CD4-positive, alpha-beta T cell treated with Interleukin-15 for 4 hours (primary cell): ENCODE measurements around the gene IKZF2.

Source experiments
- DNase-seq: peaks from one replicate; pipeline ENCODE4 v3.0.0-alpha.2; 2020; ENCODE audit warnings: low spot score

IKZF2 gene

DNA sequence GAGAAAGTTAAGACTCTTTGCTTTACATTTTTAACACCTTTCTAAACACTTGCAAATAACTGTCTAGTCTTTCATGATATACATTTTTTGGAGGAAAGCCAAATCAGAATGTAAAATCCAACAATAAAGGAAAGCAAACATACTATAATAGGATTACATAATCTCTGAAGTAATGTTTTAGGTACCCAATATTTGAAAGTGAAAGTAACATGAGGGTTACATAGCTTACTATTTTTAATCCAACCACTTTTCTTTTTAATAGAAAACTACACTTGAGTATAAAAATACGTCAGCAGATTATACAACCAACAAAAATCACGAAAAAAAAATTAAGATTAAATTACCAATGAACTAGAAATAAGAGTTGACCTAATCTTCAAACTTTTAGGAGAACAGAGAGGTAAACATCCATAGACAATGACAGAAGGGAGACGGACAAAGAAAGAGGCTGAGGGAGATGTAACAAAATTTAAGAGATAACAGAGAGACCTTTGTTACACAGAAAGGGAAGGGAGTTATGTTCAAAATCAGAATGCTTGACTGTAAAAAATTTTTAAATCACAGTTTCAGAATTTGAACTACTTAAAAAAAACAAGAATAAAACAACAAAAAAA lies 150.0 kb downstream of the IKZF2 start:
- DNase-seq = no peak

DNA sequence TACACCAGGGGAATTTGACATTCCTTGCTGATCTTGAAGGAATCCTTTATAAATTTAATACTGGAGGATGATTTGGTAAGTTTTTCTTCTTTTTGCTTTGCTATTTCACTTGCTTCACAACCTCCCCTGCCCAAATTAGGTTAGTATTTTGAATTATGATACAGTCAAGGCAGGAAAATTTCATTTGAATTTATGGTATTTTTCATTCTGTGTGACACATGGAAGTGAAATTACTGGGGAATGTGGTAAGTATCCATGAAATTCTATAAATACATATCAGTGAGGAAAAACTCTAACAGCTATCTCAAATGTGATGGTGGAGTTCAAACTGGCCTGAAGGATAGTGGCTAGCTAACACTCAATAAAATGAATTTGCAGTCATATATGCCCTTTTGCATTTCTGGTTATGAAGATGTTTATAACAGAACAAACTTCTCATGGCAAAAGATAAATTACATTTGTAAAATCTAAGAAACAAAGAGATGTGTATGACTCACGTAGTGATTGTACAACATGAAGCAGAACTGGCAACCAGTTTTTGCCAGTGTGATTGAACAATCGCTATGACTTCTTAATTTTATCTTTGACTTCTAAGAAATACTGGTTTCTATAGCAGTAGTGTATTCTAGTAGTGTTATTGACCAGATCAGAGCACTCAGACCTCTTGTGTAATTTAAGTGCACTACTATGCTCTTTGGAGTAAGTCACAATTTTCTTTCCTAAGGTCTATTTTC lies 152.6 kb downstream of the IKZF2 start:
- no peak for DNase-seq

DNA sequence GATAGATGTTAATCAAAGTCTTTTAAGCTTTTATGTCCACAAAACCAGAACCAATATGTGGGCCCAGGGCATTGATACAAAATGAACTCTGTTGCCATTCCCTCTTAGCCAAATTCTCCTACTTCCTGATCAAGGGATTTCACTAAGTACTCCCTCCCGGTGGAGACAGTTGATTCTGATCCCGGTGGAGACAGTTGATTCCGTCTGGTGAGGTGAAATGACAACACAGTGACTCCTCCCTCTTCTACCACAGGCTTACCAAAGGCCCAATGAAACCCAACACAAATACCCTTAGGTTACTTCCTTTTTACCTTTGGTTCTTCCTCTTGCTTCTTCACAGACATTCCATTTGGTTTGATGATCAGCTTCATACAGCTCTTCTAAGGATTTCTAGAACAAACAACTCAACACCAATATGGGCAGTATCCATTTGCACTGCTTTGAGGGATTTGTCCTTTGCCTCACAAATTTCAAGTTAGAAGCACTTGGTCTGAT lies 153.8 kb downstream of the IKZF2 start:
- no peak for DNase-seq

DNA sequence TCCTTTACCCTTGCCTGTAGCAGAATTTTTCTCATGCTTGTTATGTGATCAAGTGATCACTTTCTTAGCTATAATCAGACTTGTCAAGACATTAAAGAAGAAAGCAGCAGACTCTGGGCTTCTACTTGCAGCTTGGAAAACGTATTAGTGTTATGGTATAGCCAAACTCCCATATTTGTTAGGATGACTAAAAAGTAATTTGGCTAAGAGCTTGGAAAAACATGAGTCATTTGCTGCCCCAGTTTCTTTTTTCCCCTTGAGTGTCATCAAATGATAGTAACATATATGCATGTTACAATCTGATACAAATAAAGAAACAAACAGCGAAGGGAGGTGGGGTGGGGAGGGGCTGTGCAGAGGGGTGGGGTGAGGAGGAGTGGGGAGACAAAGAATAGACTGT lies 155.5 kb downstream of the IKZF2 start:
- no peak for DNase-seq

DNA sequence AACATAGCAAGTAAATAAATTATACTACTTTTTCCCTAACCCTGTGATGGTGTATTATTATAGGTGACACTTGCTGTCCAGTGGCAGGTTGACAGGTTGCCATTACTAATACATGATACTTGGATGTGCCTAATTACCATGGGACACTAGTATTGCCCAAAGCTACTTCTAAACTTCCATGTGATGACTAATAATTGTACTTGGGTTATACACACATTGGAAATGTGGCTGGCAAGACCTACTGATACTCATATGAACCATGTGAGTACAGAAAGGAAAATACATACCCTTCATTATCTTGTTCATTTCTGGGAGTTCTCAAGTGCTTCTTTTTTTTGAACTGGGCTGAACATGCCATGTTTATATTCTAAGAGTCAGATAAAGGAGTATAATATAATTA lies 156.4 kb downstream of the IKZF2 start:
- no peak for DNase-seq

DNA sequence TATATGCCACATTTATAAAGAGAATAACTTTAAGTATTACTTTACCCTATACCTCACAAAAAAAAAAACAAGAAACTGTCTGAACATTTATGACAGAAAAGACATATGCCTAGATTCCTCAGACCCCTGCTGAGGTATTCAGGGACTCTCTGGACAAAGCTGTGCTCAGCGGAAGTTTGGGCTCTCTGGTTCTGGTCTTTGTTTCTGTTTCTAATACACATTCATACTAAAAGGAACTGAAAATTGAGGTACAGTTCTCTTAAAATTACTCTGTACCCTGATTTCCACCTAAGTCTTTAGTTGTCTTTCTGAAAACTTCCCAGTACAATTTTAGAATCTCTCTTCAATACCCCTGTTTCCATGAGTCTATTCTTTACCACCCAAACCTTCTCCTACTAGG lies 160.3 kb downstream of the IKZF2 start:
- no peak for DNase-seq

DNA sequence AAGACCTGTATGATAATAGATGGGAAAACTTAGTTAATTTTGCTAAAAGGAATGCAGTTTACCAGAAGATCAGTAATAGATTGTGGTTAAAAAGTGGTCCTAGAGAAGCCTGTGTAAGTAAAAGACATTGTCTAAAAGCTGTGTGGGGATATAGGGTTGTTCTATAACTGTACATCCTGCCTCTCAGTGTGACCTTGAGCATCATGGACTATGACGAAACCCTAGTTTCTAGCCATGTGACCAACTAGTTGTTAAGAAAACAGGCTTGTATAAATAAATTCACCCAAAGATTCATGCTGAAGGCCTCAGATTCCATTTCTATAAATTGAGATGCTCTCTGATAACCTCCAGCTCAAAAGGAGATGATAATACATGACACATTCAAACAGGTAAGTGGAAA lies 160.7 kb downstream of the IKZF2 start:
- no peak for DNase-seq

DNA sequence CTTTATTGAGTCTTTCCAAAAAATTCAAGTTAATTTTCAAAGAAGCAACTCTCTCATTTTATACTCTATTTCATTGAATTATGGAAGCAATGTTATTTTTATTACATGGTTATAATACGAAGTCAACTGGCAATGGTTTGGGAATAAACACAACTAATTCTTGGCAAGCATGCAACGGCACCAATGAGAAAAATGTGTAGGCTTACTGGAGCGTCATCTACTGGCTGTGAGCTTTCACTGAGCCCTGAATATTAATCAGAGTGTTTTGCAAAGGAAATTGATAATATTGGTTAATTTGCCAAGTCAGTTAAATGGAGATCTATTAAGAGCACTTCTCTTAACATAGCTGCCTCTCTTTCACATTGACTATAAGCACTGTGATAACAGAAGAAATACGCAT lies 163.9 kb downstream of the IKZF2 start:
- DNase-seq = no peak

DNA sequence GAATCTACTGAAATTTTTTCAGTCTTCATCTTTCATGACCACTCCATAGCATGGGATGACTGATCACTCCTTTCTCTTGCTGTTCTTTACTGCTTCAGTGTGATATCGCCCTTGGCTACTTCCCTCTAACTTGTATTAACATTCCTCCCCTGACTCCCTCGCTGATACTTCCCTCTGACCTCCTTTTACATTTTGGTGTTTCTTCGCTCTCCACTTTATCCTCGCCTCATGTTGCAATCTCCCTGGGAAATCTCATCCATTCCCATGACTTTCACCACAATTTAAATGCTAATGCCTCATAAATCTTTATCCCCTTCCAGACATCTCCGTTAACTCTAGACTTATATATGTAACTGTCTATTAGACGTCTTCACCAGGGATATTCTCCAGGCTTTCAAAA lies 167.3 kb downstream of the IKZF2 start:
- DNase-seq = no peak

DNA sequence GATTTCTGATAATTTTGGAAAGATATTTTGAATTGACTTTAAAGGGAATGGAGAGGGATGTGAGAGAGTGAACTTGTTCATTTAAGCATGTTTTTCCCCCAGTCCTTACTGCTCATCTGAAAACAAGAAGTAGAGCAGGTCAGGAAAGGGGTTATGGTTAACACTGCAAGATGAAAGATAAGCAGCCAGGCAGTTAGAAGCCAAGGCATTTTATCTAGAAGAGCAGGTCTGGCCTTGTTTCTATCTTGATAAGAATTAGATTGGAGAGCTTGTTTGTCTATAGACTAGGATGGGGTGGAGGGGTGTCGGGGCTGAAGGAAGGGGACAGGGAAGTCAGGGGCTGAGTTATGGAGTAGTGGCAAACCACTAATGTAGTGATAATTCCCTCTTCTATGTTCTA lies 171.6 kb downstream of the IKZF2 start:
- no peak for DNase-seq

DNA sequence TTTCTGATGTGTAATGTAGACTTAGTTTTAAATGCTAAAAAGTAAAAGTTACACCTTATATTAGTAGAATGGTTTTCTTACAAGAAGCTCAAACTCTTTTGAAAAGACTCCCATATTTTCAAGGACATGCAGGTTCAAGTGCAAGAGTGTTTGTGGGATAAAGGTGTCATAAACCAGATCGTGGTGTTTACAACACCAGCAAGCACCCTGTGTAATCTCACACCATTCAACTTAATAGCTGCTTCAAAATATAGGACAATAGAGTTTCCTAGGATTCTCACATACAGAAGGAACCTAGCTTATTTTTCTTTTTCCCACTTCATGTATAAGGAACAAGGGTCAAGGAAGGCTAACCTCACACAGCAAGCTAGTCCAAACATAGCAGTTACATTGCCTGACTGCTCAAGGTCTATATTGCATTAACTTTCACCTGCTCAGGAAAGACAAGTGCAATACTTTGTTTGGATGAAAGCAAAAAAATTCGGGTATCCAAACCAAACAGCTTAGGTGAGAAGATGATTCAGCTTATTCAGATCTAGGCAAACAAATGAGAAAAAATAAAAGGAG lies 172.3 kb downstream of the IKZF2 start:
- no peak for DNase-seq

DNA sequence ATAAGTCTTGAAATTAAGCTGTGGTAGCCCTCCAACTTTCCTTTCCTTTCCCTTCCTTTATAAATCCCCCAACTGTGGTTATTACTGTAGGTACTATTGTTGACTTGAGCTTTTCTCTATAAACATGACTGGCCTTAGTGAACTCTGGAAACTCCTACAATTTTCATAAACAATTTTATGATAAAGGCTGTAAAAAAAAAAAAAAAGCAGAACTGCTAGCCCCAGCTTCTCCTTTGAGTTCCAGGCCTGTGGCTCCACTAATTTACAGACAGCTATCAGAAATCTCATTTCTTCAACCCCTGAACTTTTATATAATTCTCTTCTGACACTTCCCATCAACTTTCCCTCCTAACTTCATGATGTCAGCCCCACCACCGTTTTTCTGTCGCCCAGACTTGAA lies 174.3 kb downstream of the IKZF2 start:
- DNase-seq = no peak

DNA sequence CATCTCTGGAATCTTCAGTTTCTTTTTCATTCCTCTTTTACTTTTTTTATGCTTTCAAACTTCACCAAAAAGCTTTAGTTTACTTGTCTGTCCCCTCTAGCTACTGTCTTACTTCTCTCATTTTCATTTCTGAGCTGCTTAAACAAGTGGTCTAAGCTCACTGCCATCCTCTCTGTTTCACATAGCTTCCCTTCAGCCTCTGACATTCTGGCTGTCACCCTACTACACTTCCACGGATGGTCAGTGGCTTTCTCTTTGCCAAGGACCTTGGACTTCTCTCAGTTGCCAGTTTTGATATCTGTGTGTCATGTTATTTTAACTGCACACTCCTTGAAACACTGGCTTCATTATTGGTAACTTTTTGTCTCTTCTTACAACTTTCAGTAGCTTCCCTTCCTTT lies 176.1 kb downstream of the IKZF2 start:
- DNase-seq = no peak

DNA sequence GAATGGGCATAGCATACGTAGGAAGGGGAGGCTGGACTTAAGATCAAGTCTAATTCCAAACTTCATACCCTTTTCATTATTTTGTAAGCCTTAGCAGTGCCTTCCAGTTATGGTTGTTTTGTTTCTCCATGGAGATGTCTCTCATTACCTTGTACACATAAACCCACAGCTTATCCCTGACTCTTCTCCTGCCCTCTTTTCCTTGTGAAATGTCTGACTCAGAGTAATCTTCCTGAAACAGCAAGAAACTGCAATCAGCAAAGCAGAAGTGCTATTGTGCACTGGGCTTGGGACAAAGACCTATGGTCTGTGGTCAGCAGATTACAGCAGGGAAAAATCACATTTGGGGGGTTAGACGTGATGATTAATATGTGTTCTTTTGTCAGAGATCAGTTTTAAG lies 176.7 kb downstream of the IKZF2 start:
- no peak for DNase-seq

DNA sequence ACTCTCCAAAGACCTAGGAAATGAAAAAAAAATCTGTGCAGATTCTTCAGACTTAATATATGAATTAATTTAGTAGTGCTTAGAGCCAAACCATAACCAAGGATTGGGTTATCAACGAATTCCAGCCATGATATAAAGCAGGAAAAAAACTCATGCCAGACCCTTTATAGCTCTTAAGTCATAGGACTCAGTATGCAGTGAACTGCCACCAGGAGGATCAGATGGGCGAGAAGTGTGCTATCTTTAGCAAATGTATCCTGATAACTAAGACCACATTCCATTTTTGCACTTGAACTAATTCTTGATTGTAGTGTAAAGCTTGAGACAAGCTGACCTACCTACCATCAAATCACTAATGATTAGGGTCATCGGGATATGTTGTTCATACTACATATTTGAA lies 178.1 kb downstream of the IKZF2 start:
- DNase-seq = no peak

DNA sequence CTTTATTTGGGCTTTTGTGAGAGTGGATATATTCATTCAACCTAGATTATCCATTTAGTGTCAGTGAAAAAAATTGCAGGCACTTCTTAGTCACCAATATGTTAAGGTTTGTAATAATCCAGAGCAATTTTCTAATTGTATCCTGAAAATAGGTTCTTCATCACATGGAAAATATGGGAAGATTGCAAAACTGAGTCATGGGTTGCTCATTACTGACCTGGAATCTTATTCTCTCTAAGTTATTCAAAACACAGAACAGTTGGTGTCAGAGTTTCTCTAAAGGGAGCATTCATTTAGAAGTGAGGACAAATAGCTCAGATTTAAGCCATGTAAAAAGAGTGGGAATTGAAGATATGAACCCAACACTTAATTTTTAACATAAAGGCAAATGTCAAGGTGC lies 181.3 kb downstream of the IKZF2 start:
- DNase-seq = no peak

DNA sequence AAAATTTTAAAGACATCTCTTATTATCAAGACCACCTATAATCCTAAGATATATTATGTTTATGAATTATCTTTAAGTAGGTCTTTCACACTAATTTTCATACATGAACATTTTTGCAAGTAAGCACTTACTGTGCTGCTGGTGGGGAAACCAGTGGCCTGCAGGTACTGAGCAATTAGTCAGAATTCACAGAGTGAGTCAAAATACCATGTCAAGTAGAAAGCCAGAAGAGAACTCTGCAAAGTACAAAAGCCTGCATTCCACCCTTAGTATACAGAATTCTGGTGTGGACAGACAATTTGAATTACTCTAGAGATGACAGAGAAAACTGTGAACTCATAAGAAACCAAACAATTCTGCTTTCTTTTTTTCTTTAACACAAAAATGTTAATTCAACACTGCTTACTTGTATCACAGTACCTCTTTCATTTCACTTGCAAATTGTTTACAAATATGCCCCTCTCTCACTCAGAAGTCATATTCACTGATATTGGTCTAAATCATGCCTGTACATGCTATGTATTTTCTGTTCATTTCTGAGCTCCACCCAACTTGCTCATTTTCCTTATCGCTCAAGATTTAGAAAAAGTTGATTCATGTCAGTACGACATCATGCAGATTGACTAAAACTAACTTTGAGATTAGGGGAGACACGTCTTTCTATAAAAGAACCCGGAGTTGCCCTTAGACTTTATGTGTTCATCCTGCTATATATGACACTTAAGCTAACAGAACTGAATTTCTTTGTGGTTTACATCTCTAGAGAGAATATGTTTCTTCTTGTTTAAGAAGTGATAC lies 182.9 kb downstream of the IKZF2 start:
- DNase-seq = peak; percentile 4

DNA sequence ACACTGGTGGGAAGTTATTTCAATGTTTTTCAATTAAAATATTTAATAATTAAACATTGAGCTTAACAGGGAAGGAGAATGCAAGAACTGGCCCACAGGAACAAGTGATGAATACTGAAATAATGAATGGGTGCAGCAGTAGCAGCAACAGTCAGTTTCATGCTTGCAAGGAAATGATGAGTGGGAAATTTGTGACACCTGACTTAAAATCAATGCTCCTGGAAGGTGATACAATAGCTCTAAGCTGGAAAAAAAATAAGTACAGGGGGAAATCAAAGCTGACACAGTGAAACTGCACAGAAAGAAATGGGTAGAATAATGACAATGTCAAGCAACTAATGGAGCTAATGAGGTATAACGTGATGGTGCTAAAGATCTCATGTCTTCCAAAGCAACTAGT lies 184.5 kb downstream of the IKZF2 start:
- no peak for DNase-seq

DNA sequence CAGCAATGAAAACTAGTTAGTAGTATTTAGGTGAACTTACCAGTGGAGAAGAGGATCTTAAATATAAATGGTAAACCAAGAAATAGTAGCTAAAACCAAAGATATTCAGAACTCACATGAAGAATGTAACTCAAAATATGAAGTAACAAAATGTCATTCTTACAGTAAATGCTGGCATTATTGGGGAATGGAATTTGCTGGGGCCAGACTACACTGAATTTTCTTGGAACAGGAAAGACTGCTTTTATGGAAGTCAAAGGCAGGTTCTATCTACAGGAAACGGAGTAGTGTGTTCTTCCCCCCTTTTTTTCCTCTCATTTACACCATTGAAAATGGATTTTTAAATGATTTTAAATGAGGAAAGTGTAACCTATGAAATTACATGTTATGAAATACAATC lies 188.7 kb downstream of the IKZF2 start:
- no peak for DNase-seq

DNA sequence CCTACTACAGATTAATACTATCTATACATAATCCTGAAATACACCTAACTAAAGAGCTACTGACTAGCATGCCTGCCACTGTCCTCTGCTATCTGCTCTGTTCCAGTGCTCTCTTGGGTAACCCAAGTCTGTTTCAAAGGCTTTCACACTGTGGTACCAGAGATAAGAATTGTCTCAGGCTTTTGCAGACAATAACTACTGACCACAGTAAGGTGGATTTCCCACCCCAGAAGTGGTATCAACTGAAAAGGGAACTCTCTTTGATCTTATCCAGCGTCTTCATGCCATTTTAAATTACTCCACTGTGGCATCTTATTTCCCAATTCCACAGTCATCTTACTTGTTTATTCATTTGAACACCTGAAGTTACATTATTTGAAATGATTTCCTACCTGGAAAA lies 190.2 kb downstream of the IKZF2 start:
- no peak for DNase-seq

DNA sequence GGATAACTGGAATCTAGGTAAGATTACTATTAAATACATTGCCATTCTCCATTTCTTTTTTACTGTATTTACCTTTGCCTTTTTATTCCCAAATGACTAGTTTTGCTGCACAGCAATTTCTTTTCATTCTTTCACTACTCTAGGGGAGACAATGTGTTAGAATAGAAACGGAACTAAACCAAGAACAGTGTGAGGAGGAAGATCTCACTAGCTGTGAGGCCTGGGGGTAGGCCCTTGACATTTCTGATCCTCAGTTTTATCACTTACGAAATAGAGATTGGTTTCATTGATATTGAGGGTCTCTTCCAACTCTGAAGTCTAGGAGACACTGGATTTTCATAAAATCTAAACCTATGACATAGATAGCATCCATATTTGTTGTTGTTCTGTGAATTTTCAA lies 191.1 kb downstream of the IKZF2 start:
- DNase-seq = no peak

DNA sequence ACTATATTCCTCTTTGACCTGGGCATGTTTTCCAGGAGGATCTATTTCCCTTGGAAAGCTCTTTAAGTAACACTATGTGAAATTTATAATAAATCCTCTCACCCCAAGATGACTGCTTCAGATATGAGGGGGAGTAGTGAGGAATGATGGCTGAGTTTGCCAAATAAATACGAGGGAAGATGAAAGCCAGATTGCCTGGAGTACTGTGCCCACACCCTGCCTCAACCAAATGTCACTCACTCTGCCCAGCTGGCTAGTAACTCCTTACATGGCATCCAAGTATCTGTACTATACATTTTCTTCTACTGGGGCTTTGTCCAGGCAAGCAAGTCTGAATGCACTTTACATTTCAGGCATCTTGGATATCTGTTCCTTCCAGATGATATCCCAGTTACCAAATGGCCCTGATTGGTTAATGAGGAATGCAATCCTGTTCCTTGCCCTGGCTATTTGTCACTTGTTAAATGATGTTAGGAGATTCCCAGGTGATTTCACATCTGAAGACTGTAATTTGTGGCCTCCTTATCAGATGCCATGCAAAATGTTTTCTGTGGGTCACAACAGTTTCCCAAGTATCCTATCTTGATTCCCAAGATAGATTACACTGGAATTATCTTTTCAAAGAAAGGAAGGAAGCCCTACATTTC lies 191.8 kb downstream of the IKZF2 start:
- no peak for DNase-seq
